Skeletal muscle tissue (tissue), 4 donors: ENCODE measurements around the gene XBP1. TPM values are rescaled to one million over a fixed set of nuclear protein-coding genes. Genes with fewer than 3 reads are reported as not detected.
A peak's percentile ranks its signal among the peaks of the same experiment; 100 is the strongest.

Experiments
- H3K27ac ChIP-seq: one replicate; pipeline ENCODE4 v1.7.0; 2013; ENCODE audit warnings: mild to moderate bottlenecking, low read depth, low read length, inconsistent platforms
- H3K27me3 ChIP-seq, 3 donors: one replicate each; pipeline ENCODE4 v1.7.0; 2013; ENCODE audit warnings: low read length in 3 of 3; ENCODE audit not compliant: control insufficient read depth in 3 of 3, insufficient read depth in 3 of 3
- H3K36me3 ChIP-seq, 3 donors: one replicate each; pipeline ENCODE4 v1.7.0; 2013; ENCODE audit warnings: low read length in 3 of 3; ENCODE audit not compliant: control insufficient read depth in 3 of 3, insufficient read depth in 3 of 3
- H3K4me1 ChIP-seq, 3 donors: one replicate each; pipeline ENCODE4 v1.7.0; 2013; ENCODE audit warnings: low read length in 3 of 3, mild to moderate bottlenecking in 3 of 3; ENCODE audit not compliant: control insufficient read depth in 3 of 3, insufficient read depth in 3 of 3
- H3K4me3 ChIP-seq, 3 donors: one replicate each; pipeline ENCODE4 v1.7.0; 2013; ENCODE audit warnings: low read length in 3 of 3
- H3K9ac ChIP-seq, 3 donors: one replicate each; pipeline ENCODE4 v1.7.0; 2013; ENCODE audit warnings: low read length in 3 of 3, mild to moderate bottlenecking in 3 of 3, moderate library complexity in 2 of 3, low read depth in 1 of 3
- H3K9me3 ChIP-seq, 3 donors: one replicate each; pipeline ENCODE4 v1.7.0; 2013; ENCODE audit warnings: low read length in 3 of 3; ENCODE audit not compliant: control insufficient read depth in 3 of 3
- total RNA-seq: library from RNA; depleted of rRNA; stranded (reverse); fragments of >200 nt; gene quantifications from one replicate; pipeline ENCODE4 v1.2.3, GENCODE V29; 2014
- donor health status: Osteomylitis.

Gene XBP1
- total RNA-seq, 1 donor from 2014 or later: 126 TPM

- no peaks in the 10 kb centered on the region for H3K9me3 ChIP-seq
- no peaks in the 10 kb centered on the region for H3K27me3 ChIP-seq
- no peak overlapping the region for H3K9ac ChIP-seq
- peaks cover 12 to 21% (median 17%) of the 10 kb centered on the region in 3 donors for H3K4me1 ChIP-seq
- H3K4me3 ChIP-seq: no peak overlapping the region
- no peaks in the 10 kb centered on the region for H3K36me3 ChIP-seq
- H3K27ac ChIP-seq: peak overlapping the region; percentile 11
Observed at GRCh38 chr22:28819253-28820096, 19.1 kb upstream of the XBP1 start.

DNA sequence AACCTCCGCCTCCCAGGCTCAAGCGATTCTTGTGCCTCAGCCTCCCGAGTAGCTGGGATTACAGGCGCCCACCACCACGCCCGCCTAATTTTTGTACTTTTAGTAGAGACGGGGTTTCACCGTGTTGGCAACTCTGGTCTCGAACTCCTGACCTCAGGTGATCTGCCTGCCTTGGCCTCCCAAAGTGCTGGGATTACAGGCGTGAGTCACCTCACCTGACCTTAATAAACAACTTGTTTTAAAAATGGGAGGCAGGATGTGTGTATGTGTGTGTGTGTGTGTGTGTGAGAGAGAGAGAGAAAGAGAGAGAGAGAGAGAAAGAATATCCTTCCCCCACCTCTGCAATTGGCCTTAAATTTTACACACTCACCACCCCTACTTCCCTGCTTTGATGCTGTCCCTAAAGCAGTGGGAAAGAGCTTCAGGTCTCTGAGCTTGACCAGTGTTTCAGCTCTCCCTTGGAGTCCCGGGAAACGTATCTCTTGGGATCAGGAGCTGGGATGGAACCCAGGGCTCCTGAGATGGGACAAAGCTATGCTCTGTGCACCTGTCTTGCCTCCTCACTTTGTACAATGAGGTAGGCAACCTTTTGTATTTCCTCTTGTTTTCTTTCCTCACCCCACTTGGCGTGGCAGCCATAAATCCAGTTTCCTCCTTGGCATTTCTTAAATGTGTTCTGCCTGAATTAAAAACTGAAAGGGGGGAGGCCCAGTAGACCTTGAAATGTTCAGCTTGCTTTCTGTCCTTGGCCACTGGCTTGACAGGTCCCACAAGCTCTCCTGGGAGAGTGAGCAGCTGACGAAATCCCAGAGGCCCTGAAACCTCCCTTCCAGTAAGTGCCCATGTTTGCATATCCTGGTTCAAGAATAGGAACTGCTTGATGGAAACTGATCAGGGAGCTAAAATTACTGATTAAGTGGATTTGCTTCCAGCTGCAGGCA is 17.8 kb upstream of the XBP1 start:
- Histone ChIP-seq H3K36me3 (no peaks in the 10 kb centered on the region), H3K9ac (peak overlapping the region; percentile 37 to 66 (median 40)), H3K27me3 (no peaks in the 10 kb centered on the region), H3K4me3 (peak overlapping the region in 2 of 3 donors; percentile 9 to 14), H3K9me3 (no peaks in the 10 kb centered on the region), H3K4me1 (peaks cover 17 to 29% (median 21%) of the 10 kb centered on the region in 3 donors), H3K27ac (peak overlapping the region; percentile 11)

- Histone ChIP-seq H3K4me3 (no peak overlapping the region), H3K9ac (no peak overlapping the region), H3K4me1 (peaks cover 17 to 35% (median 26%) of the 10 kb centered on the region in 3 donors), H3K9me3 (no peaks in the 10 kb centered on the region), H3K27me3 (no peaks in the 10 kb centered on the region), H3K27ac (no peak overlapping the region), H3K36me3 (no peaks in the 10 kb centered on the region)
Observed at GRCh38 chr22:28817064-28817463, 16.7 kb upstream of the XBP1 start.

DNA sequence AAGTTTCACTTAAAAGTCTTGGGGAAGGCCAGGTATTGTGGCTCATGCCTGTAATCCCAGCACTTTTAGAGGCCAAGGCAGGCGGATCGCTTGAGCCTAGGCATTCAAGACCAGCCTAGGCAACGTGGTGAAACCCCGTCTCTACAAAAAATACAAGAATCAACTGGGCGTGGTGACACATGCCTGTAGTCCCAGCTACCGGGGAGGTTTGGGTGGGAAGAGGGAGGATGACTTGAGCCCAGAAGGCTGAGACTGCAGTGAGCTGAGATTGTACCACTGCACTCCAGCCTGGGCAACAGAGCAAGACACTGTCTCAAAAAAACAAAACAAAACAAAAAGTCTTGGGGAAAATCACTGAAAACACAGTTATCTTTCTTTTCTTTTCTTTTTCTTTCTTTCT is 15.4 kb upstream of the XBP1 start:
- peaks cover 17 to 40% (median 26%) of the 10 kb centered on the region in 3 donors for H3K4me1 ChIP-seq

GRCh38 chr22:28815111-28815510 is 14.7 kb upstream of the XBP1 start:
- Histone ChIP-seq H3K4me1 (peaks cover 17 to 40% (median 26%) of the 10 kb centered on the region in 3 donors), H3K27me3 (no peaks in the 10 kb centered on the region), H3K9ac (no peak overlapping the region), H3K27ac (no peak overlapping the region), H3K4me3 (no peak overlapping the region), H3K36me3 (no peaks in the 10 kb centered on the region), H3K9me3 (no peaks in the 10 kb centered on the region)

More for the DNA sequence above, 15.4 kb upstream of the XBP1 start:
- no peak overlapping the region for H3K27ac ChIP-seq
- H3K27me3 ChIP-seq: no peaks in the 10 kb centered on the region
- no peak overlapping the region for H3K4me3 ChIP-seq
- H3K9me3 ChIP-seq: no peaks in the 10 kb centered on the region
- no peaks in the 10 kb centered on the region for H3K36me3 ChIP-seq
- H3K9ac ChIP-seq: no peak overlapping the region

GRCh38 chr22:28813772-28814518 is 13.6 kb upstream of the XBP1 start:
- Histone ChIP-seq H3K27me3 (no peaks in the 10 kb centered on the region), H3K9ac (no peak overlapping the region), H3K4me3 (no peak overlapping the region), H3K9me3 (no peaks in the 10 kb centered on the region), H3K27ac (peak overlapping the region; percentile 40), H3K4me1 (peaks cover 15 to 32% (median 22%) of the 10 kb centered on the region in 3 donors), H3K36me3 (no peaks in the 10 kb centered on the region)

GRCh38 chr22:28812516-28812915 is 12.1 kb upstream of the XBP1 start:
- Histone ChIP-seq H3K9ac (no peak overlapping the region), H3K9me3 (no peaks in the 10 kb centered on the region), H3K4me1 (peaks cover 5 to 19% (median 13%) of the 10 kb centered on the region in 3 donors), H3K27ac (peak overlapping the region; percentile 40), H3K36me3 (peaks cover 0 to 4% (median 0%) of the 10 kb centered on the region in 3 donors), H3K4me3 (no peak overlapping the region), H3K27me3 (no peaks in the 10 kb centered on the region)

GRCh38 chr22:28810821-28811491 is 10.6 kb upstream of the XBP1 start:
- Histone ChIP-seq H3K9ac (no peak overlapping the region), H3K4me1 (peaks cover 5 to 19% (median 13%) of the 10 kb centered on the region in 3 donors), H3K27me3 (no peaks in the 10 kb centered on the region), H3K4me3 (peak overlapping the region in 1 of 3 donors; percentile 40), H3K27ac (peak overlapping the region; percentile 58), H3K36me3 (peaks cover 0 to 4% (median 0%) of the 10 kb centered on the region in 3 donors), H3K9me3 (no peaks in the 10 kb centered on the region)
